ENCODE data around the gene SURF2.

GRCh38 chr9:133403766-133404453, 47.6 kb downstream of the SURF2 start:
- TF ChIP-seq EZH2 (IDR thresholded peaks at IDR 0.05; ENCODE audit: low read depth): no peak
- TF ChIP-seq, protein P1, sequence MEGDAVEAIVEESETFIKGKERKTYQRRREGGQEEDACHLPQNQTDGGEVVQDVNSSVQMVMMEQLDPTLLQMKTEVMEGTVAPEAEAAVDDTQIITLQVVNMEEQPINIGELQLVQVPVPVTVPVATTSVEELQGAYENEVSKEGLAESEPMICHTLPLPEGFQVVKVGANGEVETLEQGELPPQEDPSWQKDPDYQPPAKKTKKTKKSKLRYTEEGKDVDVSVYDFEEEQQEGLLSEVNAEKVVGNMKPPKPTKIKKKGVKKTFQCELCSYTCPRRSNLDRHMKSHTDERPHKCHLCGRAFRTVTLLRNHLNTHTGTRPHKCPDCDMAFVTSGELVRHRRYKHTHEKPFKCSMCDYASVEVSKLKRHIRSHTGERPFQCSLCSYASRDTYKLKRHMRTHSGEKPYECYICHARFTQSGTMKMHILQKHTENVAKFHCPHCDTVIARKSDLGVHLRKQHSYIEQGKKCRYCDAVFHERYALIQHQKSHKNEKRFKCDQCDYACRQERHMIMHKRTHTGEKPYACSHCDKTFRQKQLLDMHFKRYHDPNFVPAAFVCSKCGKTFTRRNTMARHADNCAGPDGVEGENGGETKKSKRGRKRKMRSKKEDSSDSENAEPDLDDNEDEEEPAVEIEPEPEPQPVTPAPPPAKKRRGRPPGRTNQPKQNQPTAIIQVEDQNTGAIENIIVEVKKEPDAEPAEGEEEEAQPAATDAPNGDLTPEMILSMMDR (conservative IDR thresholded peaks at IDR 0.05): peak; percentile 81
